K562 (cell line): ENCODE data around the gene IRF6.

Experiments
- ARNT ChIP-seq, 2 experiments: fragments of 450-650 bp; IDR thresholded peaks; 2 replicates each; pipeline ENCODE4 v1.6.1; 2016; ENCODE audit warnings: mild to moderate bottlenecking in 1 of 2
- CREB5 ChIP-seq: fragments of 250-450 bp; sonication (Bioruptor Pico); IDR thresholded peaks from 2 replicates; pipeline ENCODE4 v1.5.0; 2020; ENCODE audit warnings: mild to moderate bottlenecking
- CTCF ChIP-seq, 3 experiments: IDR thresholded peaks in 2 of 3; conservative IDR thresholded peaks in 1 of 3; 2 replicates each; pipeline ENCODE4 v1.5.1; 2011 to 2012; ENCODE audit warnings: low read length in 3 of 3, mild to moderate bottlenecking in 3 of 3, control low read depth in 2 of 3, improper control_type of control experiment in 1 of 3, inconsistent platforms in 1 of 3, low read depth in 1 of 3, mixed read lengths in 1 of 3, moderate library complexity in 1 of 3; ENCODE audit not compliant: insufficient read depth in 2 of 3
- E2F1 ChIP-seq: sonication (generic); formaldehyde crosslinking; IDR thresholded peaks from 2 replicates; pipeline ENCODE4 v1.8.1; 2023; ENCODE audit warnings: mild to moderate bottlenecking, missing genetic modification reagents, moderate library complexity
- PRPF4 ChIP-seq: fragments of 200-400 bp; formaldehyde crosslinking; IDR thresholded peaks from one replicate; pipeline ENCODE4 v1.6.1; 2017; ENCODE audit warnings: low read length, low read depth, mild to moderate bottlenecking; ENCODE audit not compliant: insufficient read depth, poor library complexity, severe bottlenecking

- no peak for TF ChIP-seq CTCF (IDR thresholded peaks at IDR 0.05 in 2 of 3, conservative IDR thresholded peaks at IDR 0.05 in 1 of 3; ENCODE audit: insufficient read depth in 2 of 3, low read depth in 1 of 3, low read length in 3 of 3)
- no peak for TF ChIP-seq PRPF4
- no peak for TF ChIP-seq ARNT (IDR thresholded peaks at IDR 0.05)
- TF ChIP-seq CREB5 (CRISPR knock-in tag) = no peak
- TF ChIP-seq E2F1 (CRISPR knock-in tag) = no peak
Observed at GRCh38 chr1:209767096-209767495, 38.8 kb downstream of the IRF6 start.
